ENCODE data around the gene BAIAP2L1. TPM values are rescaled to one million over a fixed set of nuclear protein-coding genes. Genes with fewer than 3 reads are reported as not detected.
A peak's percentile ranks its signal among the peaks of the same experiment; 100 is the strongest.

Gene BAIAP2L1
- total and polyA plus RNA-seq, 2 donors from 2014 or later, result 9.6 to 18.8 TPM

GRCh38 chr7:98278408-98278807, 122.5 kb downstream of the BAIAP2L1 start:
- FAIRE-seq, result no peak
- intact Hi-C loops (cut with DNase I), result no loop called here
- no peaks in the 10 kb centered on the region for H3K36me3 ChIP-seq (ENCODE audit: control insufficient read depth in 2 of 3, insufficient read depth in 3 of 3, low read length in 3 of 3)
- DNase-seq, result no peak
- TF ChIP-seq CTCF (IDR thresholded peaks at IDR 0.05; ENCODE audit: borderline replicate concordance, extremely low read depth, insufficient read depth), result no peak
- no peak overlapping the region for H3K27ac ChIP-seq (ENCODE audit: low read depth in 2 of 2, low read length in 2 of 2)
- no peak overlapping the region for H3K4me3 ChIP-seq (ENCODE audit: low read length in 3 of 3)
- H3K4me1 ChIP-seq (ENCODE audit: control insufficient read depth in 2 of 3, insufficient read depth in 2 of 3, low read depth in 1 of 3, low read length in 3 of 3), result peaks cover 0 to 5% (median 0%) of the 10 kb centered on the region in 3 donors
- no peaks in the 10 kb centered on the region for H3K9me3 ChIP-seq (ENCODE audit: control insufficient read depth in 2 of 3, insufficient read depth in 1 of 3, low read length in 3 of 3)
- H3K27me3 ChIP-seq (ENCODE audit: control insufficient read depth, insufficient read depth, low read length), result no peaks in the 10 kb centered on the region
- no peak overlapping the region for H3K9ac ChIP-seq (ENCODE audit: low read length in 3 of 3)

- TF ChIP-seq CTCF (IDR thresholded peaks at IDR 0.05; ENCODE audit: borderline replicate concordance, extremely low read depth, insufficient read depth), result no peak
- no peaks in the 10 kb centered on the region for H3K36me3 ChIP-seq (ENCODE audit: control insufficient read depth in 2 of 3, insufficient read depth in 3 of 3, low read length in 3 of 3)
- H3K9me3 ChIP-seq (ENCODE audit: control insufficient read depth in 2 of 3, insufficient read depth in 1 of 3, low read length in 3 of 3), result no peaks in the 10 kb centered on the region
- DNase-seq (peak in 1 of 5 donors; percentile 55), FAIRE-seq (no peak)
- no peak overlapping the region for H3K27ac ChIP-seq (ENCODE audit: low read depth in 2 of 2, low read length in 2 of 2)
- intact Hi-C loops (cut with DNase I), result no loop called here
- no peak overlapping the region for H3K4me3 ChIP-seq (ENCODE audit: low read length in 3 of 3)
- peaks cover 0 to 2% (median 0%) of the 10 kb centered on the region in 3 donors for H3K4me1 ChIP-seq (ENCODE audit: control insufficient read depth in 2 of 3, insufficient read depth in 2 of 3, low read depth in 1 of 3, low read length in 3 of 3)
- H3K27me3 ChIP-seq (ENCODE audit: control insufficient read depth, insufficient read depth, low read length), result no peaks in the 10 kb centered on the region
- no peak overlapping the region for H3K9ac ChIP-seq (ENCODE audit: low read length in 3 of 3)
These were observed 124.6 kb downstream of the BAIAP2L1 start for GRCh38 chr7:98276241-98276761.

- intact Hi-C loops (cut with DNase I), result no loop called here
- Histone ChIP-seq H3K4me3 (ENCODE audit: low read length in 3 of 3) (no peak overlapping the region), H3K36me3 (ENCODE audit: control insufficient read depth in 2 of 3, insufficient read depth in 3 of 3, low read length in 3 of 3) (no peaks in the 10 kb centered on the region), H3K27ac (ENCODE audit: low read depth in 2 of 2, low read length in 2 of 2) (no peak overlapping the region), H3K9ac (ENCODE audit: low read length in 3 of 3) (no peak overlapping the region), H3K9me3 (ENCODE audit: control insufficient read depth in 2 of 3, insufficient read depth in 1 of 3, low read length in 3 of 3) (no peaks in the 10 kb centered on the region), H3K27me3 (ENCODE audit: control insufficient read depth, insufficient read depth, low read length) (no peaks in the 10 kb centered on the region), H3K4me1 (ENCODE audit: control insufficient read depth in 2 of 3, insufficient read depth in 2 of 3, low read depth in 1 of 3, low read length in 3 of 3) (no peaks in the 10 kb centered on the region)
- DNase-seq, result no peak
- no peak for FAIRE-seq
- TF ChIP-seq CTCF (IDR thresholded peaks at IDR 0.05; ENCODE audit: borderline replicate concordance, extremely low read depth, insufficient read depth), result no peak
These were observed 133.6 kb downstream of the BAIAP2L1 start for GRCh38 chr7:98267303-98267702.

- intact Hi-C loops (cut with DNase I), result no loop called here
- H3K4me3 ChIP-seq (ENCODE audit: low read length in 3 of 3), result no peak overlapping the region
- H3K4me1 ChIP-seq (ENCODE audit: control insufficient read depth in 2 of 3, insufficient read depth in 2 of 3, low read depth in 1 of 3, low read length in 3 of 3), result no peaks in the 10 kb centered on the region
- no peak for FAIRE-seq
- no peak for TF ChIP-seq CTCF (IDR thresholded peaks at IDR 0.05; ENCODE audit: borderline replicate concordance, extremely low read depth, insufficient read depth)
- H3K36me3 ChIP-seq (ENCODE audit: control insufficient read depth in 2 of 3, insufficient read depth in 3 of 3, low read length in 3 of 3), result no peaks in the 10 kb centered on the region
- no peak for DNase-seq
- no peaks in the 10 kb centered on the region for H3K27me3 ChIP-seq (ENCODE audit: control insufficient read depth, insufficient read depth, low read length)
- no peaks in the 10 kb centered on the region for H3K9me3 ChIP-seq (ENCODE audit: control insufficient read depth in 2 of 3, insufficient read depth in 1 of 3, low read length in 3 of 3)
- no peak overlapping the region for H3K27ac ChIP-seq (ENCODE audit: low read depth in 2 of 2, low read length in 2 of 2)
- H3K9ac ChIP-seq (ENCODE audit: low read length in 3 of 3), result no peak overlapping the region
These were observed 134.1 kb downstream of the BAIAP2L1 start for GRCh38 chr7:98266840-98267239.

All from kidney (tissue), 14 donors.